ENCODE results near the gene RAB29. TPM values are rescaled to one million over a fixed set of nuclear protein-coding genes. Genes with fewer than 3 reads are reported as not detected.

The RAB29 gene
- total RNA-seq, 1 experiment from 2014 or later: 7.9 TPM

- POLR2A ChIA-PET (ENCODE audit: low non-redundant PET): no interaction called here
- H3K27me3 ChIP-seq (replicated peaks; ENCODE audit: insufficient read depth, low read depth, low read length, poor library complexity): no peaks in the 10 kb centered on the region
- H3K27ac ChIP-seq (ENCODE audit: low read depth, low read length, poor library complexity, severe bottlenecking): no peak overlapping the region
- no peaks in the 10 kb centered on the region for H3K36me3 ChIP-seq (ENCODE audit: insufficient read depth, low read length, poor library complexity, severe bottlenecking)
- BruUV-seq (replicated peaks): no TSS peak
- CTCF ChIA-PET: no interaction called here
- no peaks in the 10 kb centered on the region for H3K9me3 ChIP-seq (ENCODE audit: low read depth, low read length, poor library complexity, severe bottlenecking)
- intact Hi-C loops (cut with micrococcal nuclease; ENCODE audit: unreplicated experiment): no loop called here
- no peaks in the 10 kb centered on the region for H3K4me1 ChIP-seq (ENCODE audit: insufficient read depth, low read length, poor library complexity, severe bottlenecking)
- no peak for DNase-seq (ENCODE audit: low spot score)
- TF ChIP-seq EZH2 (IDR thresholded peaks at IDR 0.05; ENCODE audit: borderline replicate concordance, low read depth, low read length, poor library complexity, severe bottlenecking) (no peak), CTCF (conservative IDR thresholded peaks at IDR 0.05; ENCODE audit: low read depth, low read length) (no peak)
- no peak overlapping the region for H3K4me3 ChIP-seq (ENCODE audit: low read depth, low read length, poor library complexity, severe bottlenecking)
Observed at GRCh38 chr1:205785446-205785845, 10.2 kb upstream of the RAB29 start.

GRCh38 chr1:205783904-205784303, 8.6 kb upstream of the RAB29 start:
- no TSS peak for BruUV-seq (replicated peaks)
- H3K27ac ChIP-seq (ENCODE audit: low read depth, low read length, poor library complexity, severe bottlenecking): no peak overlapping the region
- POLR2A ChIA-PET (ENCODE audit: low non-redundant PET): no interaction called here
- H3K4me3 ChIP-seq (ENCODE audit: low read depth, low read length, poor library complexity, severe bottlenecking): no peak overlapping the region
- TF ChIP-seq EZH2 (IDR thresholded peaks at IDR 0.05; ENCODE audit: borderline replicate concordance, low read depth, low read length, poor library complexity, severe bottlenecking) (no peak), CTCF (conservative IDR thresholded peaks at IDR 0.05; ENCODE audit: low read depth, low read length) (no peak)
- H3K4me1 ChIP-seq (ENCODE audit: insufficient read depth, low read length, poor library complexity, severe bottlenecking): no peaks in the 10 kb centered on the region
- DNase-seq (ENCODE audit: low spot score): no peak
- no peaks in the 10 kb centered on the region for H3K36me3 ChIP-seq (ENCODE audit: insufficient read depth, low read length, poor library complexity, severe bottlenecking)
- H3K9me3 ChIP-seq (ENCODE audit: low read depth, low read length, poor library complexity, severe bottlenecking): no peaks in the 10 kb centered on the region
- intact Hi-C loops (cut with micrococcal nuclease; ENCODE audit: unreplicated experiment): no loop called here
- H3K27me3 ChIP-seq (replicated peaks; ENCODE audit: insufficient read depth, low read depth, low read length, poor library complexity): no peaks in the 10 kb centered on the region
- CTCF ChIA-PET: no interaction called here

- H3K9me3 ChIP-seq (ENCODE audit: low read depth, low read length, poor library complexity, severe bottlenecking): no peaks in the 10 kb centered on the region
- H3K4me3 ChIP-seq (ENCODE audit: low read depth, low read length, poor library complexity, severe bottlenecking): no peak overlapping the region
- no peaks in the 10 kb centered on the region for H3K4me1 ChIP-seq (ENCODE audit: insufficient read depth, low read length, poor library complexity, severe bottlenecking)
- intact Hi-C loops (cut with micrococcal nuclease; ENCODE audit: unreplicated experiment): no loop called here
- no peak for DNase-seq (ENCODE audit: low spot score)
- BruUV-seq (replicated peaks): no TSS peak
- ChIA-PET CTCF (no interaction called here), POLR2A (ENCODE audit: low non-redundant PET) (no interaction called here)
- H3K27me3 ChIP-seq (replicated peaks; ENCODE audit: insufficient read depth, low read depth, low read length, poor library complexity): no peaks in the 10 kb centered on the region
- H3K36me3 ChIP-seq (ENCODE audit: insufficient read depth, low read length, poor library complexity, severe bottlenecking): no peaks in the 10 kb centered on the region
- TF ChIP-seq CTCF (conservative IDR thresholded peaks at IDR 0.05; ENCODE audit: low read depth, low read length) (no peak), EZH2 (IDR thresholded peaks at IDR 0.05; ENCODE audit: borderline replicate concordance, low read depth, low read length, poor library complexity, severe bottlenecking) (no peak)
- no peak overlapping the region for H3K27ac ChIP-seq (ENCODE audit: low read depth, low read length, poor library complexity, severe bottlenecking)
Observed at GRCh38 chr1:205783433-205783795, 8.1 kb upstream of the RAB29 start.

Data from A673 (cell line).